ENCODE data around the gene CHN1. TPM values are rescaled to one million over a fixed set of nuclear protein-coding genes. Genes with fewer than 3 reads are reported as not detected.

CHN1 gene
- total and polyA plus RNA-seq, 2 of the 8 experiments (the other 6 are each of a cell fraction or from before 2014, with no cell fraction given): 54.0 to 65.7 TPM

- TF ChIP-seq CTCF (IDR thresholded peaks at IDR 0.05; ENCODE audit: control extremely low read depth in 1 of 3, insufficient read depth in 1 of 3, low read depth in 1 of 3, low read length in 3 of 3) (no peak), MAFK (IDR thresholded peaks at IDR 0.05; ENCODE audit: low read depth, low read length) (no peak), CHD2 (IDR thresholded peaks at IDR 0.05; ENCODE audit: low read length) (no peak), BRCA1 (IDR thresholded peaks at IDR 0.05; ENCODE audit: low read depth, low read length) (no peak), RBBP5 (IDR thresholded peaks at IDR 0.05; ENCODE audit: borderline replicate concordance, low read depth, low read length) (no peak), ZNF274 (IDR thresholded peaks at IDR 0.05; ENCODE audit: borderline replicate concordance, extremely low read depth, low read length) (no peak)
These were observed 35.1 kb downstream of the CHN1 start (continued) for GRCh38 chr2:174970092-174970491.

All from H1 (cell line).